K562 (cell line): ENCODE measurements around the gene MKLN1. TPM values are rescaled to one million over a fixed set of nuclear protein-coding genes. Genes with fewer than 3 reads are reported as not detected.

Experiments
- ATAC-seq: fragments of 200-7000 bp; cut with Tn5 transposase; 3 replicates; pipeline ENCODE4 v1.9.1; 2020; ENCODE audit warnings: moderate library complexity
- BruUV-seq: library from RNA; stranded (reverse); fragments of 400-500 nt; replicated peaks from 2 replicates; lab custom pipeline; 2021; lab: Mats Ljungman, UMichigan
- CTCF ChIA-PET: fragments of 300-600 bp; formaldehyde crosslinking; extraction: SDS; loops from one replicate; lab custom pipeline; 2021; ENCODE audit warnings: low intra/inter-chr PET ratio; lab: Yijun Ruan, JAX
- POLR2A ChIA-PET: fragments of 300-600, 350-650 bp; sonication (Branson Sonifier 250); formaldehyde crosslinking; extraction: SDS; loops from one replicate; lab custom pipeline; 2021; ENCODE audit warnings: antibody characterized with exemption, inconsistent platforms; lab: Yijun Ruan, JAX
- DNase-seq, 4 experiments: peaks; one replicate each; pipeline versions ENCODE4 v3.0.0 to v3.0.0-alpha.2; 2011 to 2018; ENCODE audit warnings: low spot score in 3 of 4, mixed read lengths in 3 of 4; ENCODE audit errors: extremely low read depth in 1 of 4
- FAIRE-seq: peaks from 2 replicates; lab custom pipeline; 2011; peaks lifted over from hg19 to GRCh38; lab: Jason Lieb, UNC
- H2AFZ ChIP-seq: 2 replicates; pipeline ENCODE4 v1.6.0; 2011; ENCODE audit warnings: low read depth, low read length, control low read depth, inconsistent platforms
- H3K27ac ChIP-seq: fragments of 200-600 bp; 3 replicates; pipeline ENCODE4 v1.8.0; 2011; ENCODE audit warnings: low read depth, mild to moderate bottlenecking, control low read depth, inconsistent platforms, low read length, moderate library complexity, mixed read lengths; ENCODE audit errors: extremely low read depth
- H3K27me3 ChIP-seq, 2 experiments: fragments of 300-600 bp in 1 of 2; 2 replicates in 1 of 2; 3 replicates in 1 of 2; pipeline versions ENCODE4 v1.6.0 to v1.8.0; 2011; ENCODE audit warnings: inconsistent platforms in 2 of 2, low read length in 2 of 2, mild to moderate bottlenecking in 1 of 2, mixed read lengths in 1 of 2, moderate library complexity in 1 of 2; ENCODE audit not compliant: control insufficient read depth in 2 of 2, insufficient read depth in 2 of 2
- H3K36me3 ChIP-seq: fragments of 300-600 bp; 3 replicates; pipeline ENCODE4 v1.8.0; 2011; ENCODE audit warnings: mild to moderate bottlenecking, low read length, inconsistent platforms; ENCODE audit not compliant: control insufficient read depth, insufficient read depth
- H3K4me1 ChIP-seq, 2 experiments: fragments of 200-600 bp in 1 of 2; replicated peaks in 1 of 2; 2 replicates in 1 of 2; 3 replicates in 1 of 2; pipeline versions ENCODE4 v1.5.1 to v1.8.0; 2011; ENCODE audit warnings: inconsistent platforms in 2 of 2, low read length in 2 of 2, mild to moderate bottlenecking in 1 of 2, mixed read lengths in 1 of 2, moderate library complexity in 1 of 2; ENCODE audit not compliant: control insufficient read depth in 2 of 2, insufficient read depth in 2 of 2
- H3K4me2 ChIP-seq: 2 replicates; pipeline ENCODE4 v1.6.1; 2011; ENCODE audit warnings: low read length, control low read depth, inconsistent platforms, mixed read lengths; ENCODE audit not compliant: insufficient read depth
- H3K4me3 ChIP-seq: fragments of 200-600 bp; sonication (generic), shearing (Covaris generic); 2 replicates; pipeline ENCODE4 v1.5.1; 2016; ENCODE audit warnings: control low read depth, inconsistent platforms
- H3K79me2 ChIP-seq: fragments of 200-600 bp; 3 replicates; pipeline ENCODE4 v1.8.0; 2011; ENCODE audit warnings: low read length, inconsistent platforms; ENCODE audit not compliant: control insufficient read depth, insufficient read depth
- H3K9ac ChIP-seq, 2 experiments: 2 replicates each; pipeline versions ENCODE4 v1.6.0 to v1.6.1; 2011; ENCODE audit warnings: low read depth in 2 of 2, low read length in 2 of 2, control low read depth in 1 of 2, inconsistent platforms in 1 of 2, mild to moderate bottlenecking in 1 of 2, mixed read lengths in 1 of 2; ENCODE audit not compliant: insufficient read depth in 1 of 2
- H3K9me1 ChIP-seq: one replicate; pipeline ENCODE4 v1.6.0; 2011; ENCODE audit warnings: inconsistent platforms, mild to moderate bottlenecking, low read length, moderate library complexity; ENCODE audit not compliant: control insufficient read depth, insufficient read depth
- H3K9me3 ChIP-seq: replicated peaks from 2 replicates; pipeline ENCODE4 v1.5.1; 2011; ENCODE audit warnings: low read depth, low read length, inconsistent platforms; ENCODE audit not compliant: control insufficient read depth, insufficient read depth
- H4K20me1 ChIP-seq: replicated peaks from 2 replicates; pipeline ENCODE4 v1.6.1; 2011; ENCODE audit warnings: low read length, inconsistent platforms, mixed read lengths; ENCODE audit not compliant: control insufficient read depth, insufficient read depth
- NR2C2 ChIP-seq, 2 experiments: fragments of 200-800 bp in 1 of 2; sonication (Bioruptor generic) in 1 of 2; sonication (generic) in 1 of 2; formaldehyde crosslinking in 1 of 2; IDR thresholded peaks; 2 replicates each; pipeline versions ENCODE4 v1.6.1 to v1.8.0; 2016 to 2022; ENCODE audit warnings: mild to moderate bottlenecking in 1 of 2, missing compliant biosample characterization in 1 of 2, missing genetic modification characterization in 1 of 2, missing genetic modification reagents in 1 of 2
- PTBP1 ChIP-seq: fragments of 200-400 bp; formaldehyde crosslinking; IDR thresholded peaks from 2 replicates; pipeline ENCODE4 v1.6.1; 2017; ENCODE audit warnings: low read depth, low read length
- PYGO2 ChIP-seq: fragments of 450-650 bp; IDR thresholded peaks from 2 replicates; pipeline ENCODE4 v1.6.1; 2016; ENCODE audit warnings: mild to moderate bottlenecking, missing genetic modification characterization, moderate library complexity, missing compliant biosample characterization
- TSC22D4 ChIP-seq: fragments of 450-650 bp; IDR thresholded peaks from 2 replicates; pipeline ENCODE4 v1.6.1; 2016; ENCODE audit warnings: missing genetic modification characterization, missing biosample characterization, control low read depth
- ZNF121 ChIP-seq: sonication (generic); formaldehyde crosslinking; conservative IDR thresholded peaks from 2 replicates; pipeline ENCODE4 v1.8.0; 2022; ENCODE audit warnings: missing genetic modification reagents
- WGBS: fragments of 100-300 bp; shearing (Covaris generic); methylation state at CpG from one replicate; pipeline ENCODE4 v1.1.6; 2016; ENCODE audit warnings: low coverage, mixed read lengths; ENCODE audit not compliant: insufficient coverage; ENCODE audit errors: missing lambda C conversion rate; 5-methylcytosine and 5-hydroxymethylcytosine counted together
- in situ Hi-C: fragments of 300-500 bp; cut with MboI; formaldehyde crosslinking; loops from 4 replicates; pipeline ENCODE4 v1.15.0; 2018; ENCODE audit warnings: inconsistent platforms, mixed read lengths
- intact Hi-C: fragments of 100-400 bp; cut with micrococcal nuclease; formaldehyde crosslinking; loops from 2 replicates; pipeline ENCODE4 v1.14.2; 2022
- polyA plus RNA-seq, 8 experiments: library from polyadenylated mRNA; depleted of rRNA in 4 of 8; stranded (reverse) in 5 of 8; unstranded in 3 of 8; fragments of >200 nt; fragmentation: Nextera tagmentation in 2 of 8; fragmentation: Illumina TruSeq in 1 of 8; extraction: Ambion mirVana in 2 of 8; extraction: Trizol in 1 of 8; gene quantifications; 2 replicates each; pipeline versions ENCODE4 v1.2.1 to v1.2.3, GENCODE V29; 2011 to 2014; ENCODE audit warnings: inconsistent platforms in 1 of 8, missing spikeins in 1 of 8
- total RNA-seq, 7 experiments: library from RNA; depleted of rRNA in 6 of 7; stranded (reverse); fragments of >200 nt in 6 of 7; fragmentation: Illumina TruSeq in 2 of 7; extraction: Trizol in 2 of 7; gene quantifications; 2 replicates each; pipeline versions ENCODE4 v1.2.1 to v1.2.3, GENCODE V29; 2011 to 2021; ENCODE audit warnings: low replicate concordance in 1 of 7
- TF ChIP-seq, protein P1 (sequence below): fragments of 250-450 bp; sonication (Bioruptor Pico); IDR thresholded peaks from 2 replicates; pipeline ENCODE4 v1.9.0; 2021; ENCODE audit warnings: mild to moderate bottlenecking, inconsistent platforms
- TF ChIP-seq, protein P2 (sequence below): fragments of 450-650 bp; IDR thresholded peaks from 2 replicates; pipeline ENCODE4 v1.6.1; 2017; ENCODE audit warnings: mild to moderate bottlenecking, moderate library complexity
- TF ChIP-seq, protein P3 (sequence below): fragments of 250-450 bp; sonication (Bioruptor Pico); IDR thresholded peaks from 2 replicates; pipeline ENCODE4 v1.8.0; 2021; ENCODE audit warnings: moderate library complexity, mild to moderate bottlenecking, inconsistent platforms
- TF ChIP-seq, protein P4 (sequence below), 2 experiments: fragments of 200-800 bp in 1 of 2; sonication (Bioruptor generic) in 1 of 2; sonication (generic) in 1 of 2; formaldehyde crosslinking in 1 of 2; IDR thresholded peaks in 1 of 2; conservative IDR thresholded peaks in 1 of 2; 2 replicates each; pipeline versions ENCODE4 v1.5.0 to v1.6.1; 2016 to 2020; ENCODE audit warnings: missing compliant biosample characterization in 1 of 2, missing genetic modification characterization in 1 of 2, missing genetic modification reagents in 1 of 2

MKLN1 gene
- total and polyA plus RNA-seq, 9 of the 15 experiments (the other 6 are each of a cell fraction or from before 2014, with no cell fraction given): 18.6 to 80.4 (median 56.0) TPM

DNA sequence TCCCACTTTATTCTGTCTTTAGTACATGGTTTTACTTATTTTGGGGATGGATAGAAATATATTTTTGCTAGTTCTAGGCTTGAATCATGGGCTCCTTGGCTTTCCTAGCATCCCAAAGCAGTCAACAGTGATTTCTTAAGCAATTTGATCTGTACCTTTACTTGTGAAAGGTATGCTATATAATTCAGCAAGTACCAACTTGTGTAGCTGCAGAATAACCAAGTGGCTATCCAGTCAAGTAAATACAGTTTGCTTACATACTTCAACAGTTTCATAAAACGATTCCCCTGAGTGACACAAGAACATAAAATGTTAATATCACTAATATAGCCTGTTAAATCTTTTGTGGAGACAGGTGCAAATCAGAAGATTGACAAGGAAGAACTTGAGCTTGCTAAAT is 161.5 kb downstream of the MKLN1 start:
- in situ Hi-C loops: no loop called here
- no peak for DNase-seq
- Histone ChIP-seq H3K27me3 (no peaks in the 10 kb centered on the region), H3K36me3 (peaks cover 22% of the 10 kb centered on the region; the same call in 2 of the 3 replicates), H3K4me3 (no peak overlapping the region), H3K9me1 (no peaks in the 10 kb centered on the region), H4K20me1 (no peaks in the 10 kb centered on the region), H3K9me3 (no peaks in the 10 kb centered on the region), H3K4me2 (no peak overlapping the region), H3K4me1 (no peaks in the 10 kb centered on the region), H3K27ac (no peak overlapping the region), H2AFZ (no peak overlapping the region), H3K9ac (no peak overlapping the region), H3K79me2 (no peaks in the 10 kb centered on the region)
- BruUV-seq: no TSS peak
- intact Hi-C loops: no loop called here
- WGBS: 53% methylated on average over 1 of the region's 1 CpG
- ChIA-PET POLR2A (no interaction called here), CTCF (interaction anchor here (0.5 kb wide), 1 partner anchor 75 kb away, joined by 3 read pairs; no protein-coding TSS in a partner anchor)
- ATAC-seq: no peak
- TF ChIP-seq, protein P1, sequence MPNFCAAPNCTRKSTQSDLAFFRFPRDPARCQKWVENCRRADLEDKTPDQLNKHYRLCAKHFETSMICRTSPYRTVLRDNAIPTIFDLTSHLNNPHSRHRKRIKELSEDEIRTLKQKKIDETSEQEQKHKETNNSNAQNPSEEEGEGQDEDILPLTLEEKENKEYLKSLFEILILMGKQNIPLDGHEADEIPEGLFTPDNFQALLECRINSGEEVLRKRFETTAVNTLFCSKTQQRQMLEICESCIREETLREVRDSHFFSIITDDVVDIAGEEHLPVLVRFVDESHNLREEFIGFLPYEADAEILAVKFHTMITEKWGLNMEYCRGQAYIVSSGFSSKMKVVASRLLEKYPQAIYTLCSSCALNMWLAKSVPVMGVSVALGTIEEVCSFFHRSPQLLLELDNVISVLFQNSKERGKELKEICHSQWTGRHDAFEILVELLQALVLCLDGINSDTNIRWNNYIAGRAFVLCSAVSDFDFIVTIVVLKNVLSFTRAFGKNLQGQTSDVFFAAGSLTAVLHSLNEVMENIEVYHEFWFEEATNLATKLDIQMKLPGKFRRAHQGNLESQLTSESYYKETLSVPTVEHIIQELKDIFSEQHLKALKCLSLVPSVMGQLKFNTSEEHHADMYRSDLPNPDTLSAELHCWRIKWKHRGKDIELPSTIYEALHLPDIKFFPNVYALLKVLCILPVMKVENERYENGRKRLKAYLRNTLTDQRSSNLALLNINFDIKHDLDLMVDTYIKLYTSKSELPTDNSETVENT (CRISPR knock-in tag): no peak
- TF ChIP-seq, protein P2, sequence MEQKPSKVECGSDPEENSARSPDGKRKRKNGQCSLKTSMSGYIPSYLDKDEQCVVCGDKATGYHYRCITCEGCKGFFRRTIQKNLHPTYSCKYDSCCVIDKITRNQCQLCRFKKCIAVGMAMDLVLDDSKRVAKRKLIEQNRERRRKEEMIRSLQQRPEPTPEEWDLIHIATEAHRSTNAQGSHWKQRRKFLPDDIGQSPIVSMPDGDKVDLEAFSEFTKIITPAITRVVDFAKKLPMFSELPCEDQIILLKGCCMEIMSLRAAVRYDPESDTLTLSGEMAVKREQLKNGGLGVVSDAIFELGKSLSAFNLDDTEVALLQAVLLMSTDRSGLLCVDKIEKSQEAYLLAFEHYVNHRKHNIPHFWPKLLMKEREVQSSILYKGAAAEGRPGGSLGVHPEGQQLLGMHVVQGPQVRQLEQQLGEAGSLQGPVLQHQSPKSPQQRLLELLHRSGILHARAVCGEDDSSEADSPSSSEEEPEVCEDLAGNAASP: no peak
- TF ChIP-seq TSC22D4 (no peak), NR2C2 (CRISPR knock-in tag; IDR thresholded peaks at IDR 0.05) (no peak), NR2C2 (tag; IDR thresholded peaks at IDR 0.05) (no peak), PYGO2 (tag) (no peak), PTBP1 (no peak), ZNF121 (CRISPR knock-in tag) (no peak)
- TF ChIP-seq, protein P3, sequence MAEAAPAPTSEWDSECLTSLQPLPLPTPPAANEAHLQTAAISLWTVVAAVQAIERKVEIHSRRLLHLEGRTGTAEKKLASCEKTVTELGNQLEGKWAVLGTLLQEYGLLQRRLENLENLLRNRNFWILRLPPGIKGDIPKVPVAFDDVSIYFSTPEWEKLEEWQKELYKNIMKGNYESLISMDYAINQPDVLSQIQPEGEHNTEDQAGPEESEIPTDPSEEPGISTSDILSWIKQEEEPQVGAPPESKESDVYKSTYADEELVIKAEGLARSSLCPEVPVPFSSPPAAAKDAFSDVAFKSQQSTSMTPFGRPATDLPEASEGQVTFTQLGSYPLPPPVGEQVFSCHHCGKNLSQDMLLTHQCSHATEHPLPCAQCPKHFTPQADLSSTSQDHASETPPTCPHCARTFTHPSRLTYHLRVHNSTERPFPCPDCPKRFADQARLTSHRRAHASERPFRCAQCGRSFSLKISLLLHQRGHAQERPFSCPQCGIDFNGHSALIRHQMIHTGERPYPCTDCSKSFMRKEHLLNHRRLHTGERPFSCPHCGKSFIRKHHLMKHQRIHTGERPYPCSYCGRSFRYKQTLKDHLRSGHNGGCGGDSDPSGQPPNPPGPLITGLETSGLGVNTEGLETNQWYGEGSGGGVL (CRISPR knock-in tag): no peak
- TF ChIP-seq, protein P4, sequence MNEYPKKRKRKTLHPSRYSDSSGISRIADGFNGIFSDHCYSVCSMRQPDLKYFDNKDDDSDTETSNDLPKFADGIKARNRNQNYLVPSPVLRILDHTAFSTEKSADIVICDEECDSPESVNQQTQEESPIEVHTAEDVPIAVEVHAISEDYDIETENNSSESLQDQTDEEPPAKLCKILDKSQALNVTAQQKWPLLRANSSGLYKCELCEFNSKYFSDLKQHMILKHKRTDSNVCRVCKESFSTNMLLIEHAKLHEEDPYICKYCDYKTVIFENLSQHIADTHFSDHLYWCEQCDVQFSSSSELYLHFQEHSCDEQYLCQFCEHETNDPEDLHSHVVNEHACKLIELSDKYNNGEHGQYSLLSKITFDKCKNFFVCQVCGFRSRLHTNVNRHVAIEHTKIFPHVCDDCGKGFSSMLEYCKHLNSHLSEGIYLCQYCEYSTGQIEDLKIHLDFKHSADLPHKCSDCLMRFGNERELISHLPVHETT (CRISPR knock-in tag; conservative IDR thresholded peaks at IDR 0.05 in 1 of 2, IDR thresholded peaks at IDR 0.05 in 1 of 2): no peak
- no peak for FAIRE-seq
